GM12892 (cell line): ENCODE data around the gene HPN.

Source experiments
- POLR2A ChIP-seq: IDR thresholded peaks from 2 replicates; pipeline ENCODE4 v1.6.1; 2011; ENCODE audit warnings: low read depth, low read length, control low read depth
- POLR2AphosphoS5 ChIP-seq: IDR thresholded peaks from 2 replicates; pipeline ENCODE4 v1.6.1; 2011; ENCODE audit warnings: low read depth, low read length, control low read depth
- TAF1 ChIP-seq: IDR thresholded peaks from 2 replicates; pipeline ENCODE4 v1.6.1; 2011; ENCODE audit warnings: low read depth, mild to moderate bottlenecking, control low read depth, low read length, borderline replicate concordance

GRCh38 chr19:35073941-35074340 is 32.4 kb downstream of the HPN start:
- TF ChIP-seq TAF1: no peak
- TF ChIP-seq POLR2A: no peak
- TF ChIP-seq POLR2AphosphoS5: no peak
